Activated T-cell treated with anti-CD3 and anti-CD28 coated beads, Interleukin-2, amount 50 U/mL, for 24 hours (primary cell): ENCODE measurements around the gene SYNE3.

Source experiments
- DNase-seq: peaks from one replicate; pipeline ENCODE4 v3.0.0-alpha.2; 2020
- H3K27ac Mint-ChIP-seq: 2 replicates; pipeline ENCODE4 v1.8.0; 2020; ENCODE audit warnings: mild to moderate bottlenecking, mixed read lengths
- H3K27me3 Mint-ChIP-seq: 2 replicates; pipeline ENCODE4 v1.8.0; 2020; ENCODE audit warnings: mixed read lengths
- H3K36me3 Mint-ChIP-seq: 2 replicates; pipeline ENCODE4 v1.8.0; 2020; ENCODE audit warnings: low read depth, mixed read lengths
- H3K4me1 Mint-ChIP-seq: 2 replicates; pipeline ENCODE4 v1.8.0; 2020; ENCODE audit warnings: low read depth, mixed read lengths
- H3K4me3 Mint-ChIP-seq: 2 replicates; pipeline ENCODE4 v1.8.0; 2020; ENCODE audit warnings: mild to moderate bottlenecking, moderate library complexity, mixed read lengths
- H3K9me3 Mint-ChIP-seq: 2 replicates; pipeline ENCODE4 v1.8.0; 2020; ENCODE audit warnings: mixed read lengths

The SYNE3 gene

GRCh38 chr14:95484296-95484695, 32.2 kb downstream of the SYNE3 start:
- no peak for DNase-seq
- peak overlapping the region; percentile 0 for H3K27ac Mint-ChIP-seq
- peaks cover 19% of the 10 kb centered on the region for H3K36me3 Mint-ChIP-seq
- peaks cover 73% of the 10 kb centered on the region for H3K4me1 Mint-ChIP-seq
- no peaks in the 10 kb centered on the region for H3K27me3 Mint-ChIP-seq
- no peak overlapping the region for H3K4me3 Mint-ChIP-seq
- H3K9me3 Mint-ChIP-seq = no peaks in the 10 kb centered on the region

- H3K4me1 Mint-ChIP-seq = peaks cover 72% of the 10 kb centered on the region
- peaks cover 16% of the 10 kb centered on the region for H3K36me3 Mint-ChIP-seq
- no peak for DNase-seq
- peak overlapping the region; percentile 77 for H3K27ac Mint-ChIP-seq
- no peaks in the 10 kb centered on the region for H3K9me3 Mint-ChIP-seq
- H3K4me3 Mint-ChIP-seq = no peak overlapping the region
- no peaks in the 10 kb centered on the region for H3K27me3 Mint-ChIP-seq
Measured at GRCh38 chr14:95483309-95484165, 32.9 kb downstream of the SYNE3 start.

GRCh38 chr14:95482627-95483308, 33.7 kb downstream of the SYNE3 start:
- Mint-ChIP-seq H3K36me3 (peaks cover 14% of the 10 kb centered on the region), H3K4me1 (peaks cover 73% of the 10 kb centered on the region), H3K27ac (peak overlapping the region; percentile 77), H3K4me3 (no peak overlapping the region), H3K27me3 (no peaks in the 10 kb centered on the region), H3K9me3 (no peaks in the 10 kb centered on the region)
- no peak for DNase-seq

- DNase-seq = no peak
- H3K9me3 Mint-ChIP-seq = no peaks in the 10 kb centered on the region
- H3K27ac Mint-ChIP-seq = peak overlapping the region; percentile 96
- no peaks in the 10 kb centered on the region for H3K27me3 Mint-ChIP-seq
- H3K36me3 Mint-ChIP-seq = peaks cover 24% of the 10 kb centered on the region
- no peak overlapping the region for H3K4me3 Mint-ChIP-seq
- H3K4me1 Mint-ChIP-seq = peaks cover 69% of the 10 kb centered on the region
Measured at GRCh38 chr14:95481391-95482022, 34.9 kb downstream of the SYNE3 start.

GRCh38 chr14:95480887-95481226, 35.6 kb downstream of the SYNE3 start:
- no peak overlapping the region for H3K4me3 Mint-ChIP-seq
- no peaks in the 10 kb centered on the region for H3K27me3 Mint-ChIP-seq
- H3K4me1 Mint-ChIP-seq = peaks cover 70% of the 10 kb centered on the region
- H3K9me3 Mint-ChIP-seq = no peaks in the 10 kb centered on the region
- peaks cover 30% of the 10 kb centered on the region for H3K36me3 Mint-ChIP-seq
- H3K27ac Mint-ChIP-seq = peak overlapping the region; percentile 96
- peak; percentile 52 for DNase-seq

GRCh38 chr14:95480109-95480886, 36.2 kb downstream of the SYNE3 start:
- DNase-seq = peak; percentile 77
- Mint-ChIP-seq H3K4me1 (peaks cover 65% of the 10 kb centered on the region), H3K27me3 (no peaks in the 10 kb centered on the region), H3K9me3 (no peaks in the 10 kb centered on the region), H3K27ac (peak overlapping the region; percentile 96), H3K4me3 (peak overlapping the region; percentile 1), H3K36me3 (peaks cover 32% of the 10 kb centered on the region)

GRCh38 chr14:95479494-95479893, 37.0 kb downstream of the SYNE3 start:
- H3K27ac Mint-ChIP-seq = peak overlapping the region; percentile 96
- H3K36me3 Mint-ChIP-seq = peaks cover 40% of the 10 kb centered on the region
- H3K4me3 Mint-ChIP-seq = no peak overlapping the region
- no peaks in the 10 kb centered on the region for H3K9me3 Mint-ChIP-seq
- no peaks in the 10 kb centered on the region for H3K27me3 Mint-ChIP-seq
- H3K4me1 Mint-ChIP-seq = peaks cover 65% of the 10 kb centered on the region
- no peak for DNase-seq

- peaks cover 65% of the 10 kb centered on the region for H3K4me1 Mint-ChIP-seq
- no peak overlapping the region for H3K27ac Mint-ChIP-seq
- no peak for DNase-seq
- no peaks in the 10 kb centered on the region for H3K27me3 Mint-ChIP-seq
- no peaks in the 10 kb centered on the region for H3K9me3 Mint-ChIP-seq
- no peak overlapping the region for H3K4me3 Mint-ChIP-seq
- H3K36me3 Mint-ChIP-seq = peaks cover 46% of the 10 kb centered on the region
Measured at GRCh38 chr14:95478818-95479217, 37.6 kb downstream of the SYNE3 start.

GRCh38 chr14:95478309-95478708, 38.1 kb downstream of the SYNE3 start:
- Mint-ChIP-seq H3K4me1 (peaks cover 65% of the 10 kb centered on the region), H3K27me3 (no peaks in the 10 kb centered on the region), H3K36me3 (peaks cover 52% of the 10 kb centered on the region), H3K9me3 (no peaks in the 10 kb centered on the region), H3K27ac (peak overlapping the region; percentile 32), H3K4me3 (no peak overlapping the region)
- no peak for DNase-seq

- DNase-seq = no peak
- Mint-ChIP-seq H3K27ac (peak overlapping the region; percentile 63), H3K4me3 (no peak overlapping the region), H3K4me1 (peaks cover 65% of the 10 kb centered on the region), H3K36me3 (peaks cover 58% of the 10 kb centered on the region), H3K9me3 (no peaks in the 10 kb centered on the region), H3K27me3 (no peaks in the 10 kb centered on the region)
Measured at GRCh38 chr14:95477411-95478269, 38.8 kb downstream of the SYNE3 start.

GRCh38 chr14:95476747-95477146, 39.7 kb downstream of the SYNE3 start:
- Mint-ChIP-seq H3K36me3 (peaks cover 65% of the 10 kb centered on the region), H3K9me3 (no peaks in the 10 kb centered on the region), H3K4me1 (peaks cover 65% of the 10 kb centered on the region), H3K27ac (no peak overlapping the region), H3K27me3 (no peaks in the 10 kb centered on the region), H3K4me3 (no peak overlapping the region)
- no peak for DNase-seq

- Mint-ChIP-seq H3K27ac (peak overlapping the region; percentile 0), H3K4me3 (no peak overlapping the region), H3K36me3 (peaks cover 69% of the 10 kb centered on the region), H3K9me3 (no peaks in the 10 kb centered on the region), H3K4me1 (peaks cover 54% of the 10 kb centered on the region), H3K27me3 (no peaks in the 10 kb centered on the region)
- no peak for DNase-seq
Measured at GRCh38 chr14:95475540-95476240, 40.8 kb downstream of the SYNE3 start.

- no peaks in the 10 kb centered on the region for H3K9me3 Mint-ChIP-seq
- DNase-seq = no peak
- H3K4me1 Mint-ChIP-seq = peaks cover 49% of the 10 kb centered on the region
- H3K4me3 Mint-ChIP-seq = no peak overlapping the region
- H3K27ac Mint-ChIP-seq = no peak overlapping the region
- H3K27me3 Mint-ChIP-seq = no peaks in the 10 kb centered on the region
- H3K36me3 Mint-ChIP-seq = peaks cover 68% of the 10 kb centered on the region
Measured at GRCh38 chr14:95474941-95475340, 41.5 kb downstream of the SYNE3 start.
